ENCODE data around the gene LBHD1.
"Not testable (repeated sequence)": the region's sequence is repeated elsewhere in the genome, so short reads cannot be mapped to it uniquely, and the experiment has no call there.

The LBHD1 gene

GRCh38 chr11:62671608-62672389 lies at the start of gene LBHD1, which contains the start of gene UQCC3:
Gene LBHD1 (minus strand): TSS chr11:62672267. CDS start chr11:62670031, 2,236 bp downstream.
Gene UQCC3 (plus strand): TSS chr11:62671673. CDS start chr11:62671746, 73 bp downstream.
- peak; percentile 71 for DNase-seq

- DNase-seq = no peak
Measured at GRCh38 chr11:62719302-62719978, 47.4 kb upstream of the LBHD1 start.

GRCh38 chr11:62716816-62717215 lies 44.7 kb upstream of the LBHD1 start:
- DNase-seq = no peak

GRCh38 chr11:62716206-62716605 lies 44.1 kb upstream of the LBHD1 start:
- DNase-seq = no peak

GRCh38 chr11:62715150-62716130 lies 43.4 kb upstream of the LBHD1 start:
- DNase-seq = no peak

- DNase-seq = no peak
Measured at GRCh38 chr11:62713343-62713742, 41.3 kb upstream of the LBHD1 start.

GRCh38 chr11:62712861-62713260 lies 40.8 kb upstream of the LBHD1 start:
- DNase-seq = no peak

GRCh38 chr11:62712276-62712812 lies 40.3 kb upstream of the LBHD1 start:
- DNase-seq = no peak

GRCh38 chr11:62710001-62710345 lies 37.9 kb upstream of the LBHD1 start:
- peak; percentile 23 for DNase-seq

GRCh38 chr11:62709247-62710000 lies 37.4 kb upstream of the LBHD1 start:
- DNase-seq = peak; percentile 95

GRCh38 chr11:62708793-62709192 lies 36.7 kb upstream of the LBHD1 start:
- peak; percentile 55 for DNase-seq

- DNase-seq = no peak
Measured at GRCh38 chr11:62708392-62708791, 36.3 kb upstream of the LBHD1 start.

- no peak for DNase-seq
Measured at GRCh38 chr11:62707277-62707861, 35.3 kb upstream of the LBHD1 start, which contains the start of the genes BSCL2 and GNG3. Gene BSCL2 (minus strand): TSS chr11:62707424. CDS start chr11:62707195, 229 bp downstream. Gene GNG3 (plus strand): TSS chr11:62707676. CDS start chr11:62708296, 620 bp downstream.

- DNase-seq = no peak
Measured at GRCh38 chr11:62706850-62707247, 34.8 kb upstream of the LBHD1 start.

- DNase-seq = peak; percentile 96
Measured at GRCh38 chr11:62705880-62706849, 34.1 kb upstream of the LBHD1 start.

GRCh38 chr11:62705413-62705812 lies 33.3 kb upstream of the LBHD1 start:
- DNase-seq = no peak

- not testable (repeated sequence) for DNase-seq
Measured at GRCh38 chr11:62703921-62704320, 31.9 kb upstream of the LBHD1 start.

GRCh38 chr11:62702246-62702645 lies 30.2 kb upstream of the LBHD1 start:
- DNase-seq = no peak

- peak; percentile 79 for DNase-seq
Measured at GRCh38 chr11:62694455-62695167, 22.5 kb upstream of the LBHD1 start.

Measured in activated CD8-positive, alpha-beta memory T cell treated with anti-CD3 and anti-CD28 coated beads, Interleukin-2, amount 50 U/mL, for 4 hours (primary cell).